A673 (cell line): ENCODE results near the gene RBM3. TPM values are rescaled to one million over a fixed set of nuclear protein-coding genes. Genes with fewer than 3 reads are reported as not detected.

Experiments used
- BruUV-seq: library from RNA; stranded (reverse); fragments of 400-500 nt; replicated peaks from 2 replicates; lab custom pipeline; 2021; lab: Mats Ljungman, UMichigan
- CTCF ChIA-PET: fragments of 300-600 bp; sonication (Branson Sonifier 250); formaldehyde crosslinking; loops from one replicate; lab custom pipeline; 2022; ENCODE audit warnings: antibody characterized with exemption; lab: Charles Lee
- POLR2A ChIA-PET: fragments of 300-600 bp; sonication (Branson Sonifier 250); formaldehyde crosslinking; loops from one replicate; lab custom pipeline; 2022; ENCODE audit warnings: antibody characterized with exemption; ENCODE audit not compliant: low non-redundant PET; lab: Charles Lee
- DNase-seq: peaks from one replicate; pipeline ENCODE4 v3.0.0-alpha.2; 2015; ENCODE audit warnings: low spot score
- H3K27ac ChIP-seq: fragments of 200-600 bp; sonication (generic); 2 replicates; pipeline ENCODE4 v1.5.1; 2016; ENCODE audit warnings: mixed run types, low read depth, mild to moderate bottlenecking, mixed read lengths, antibody characterized with exemption, low read length; ENCODE audit not compliant: poor library complexity, severe bottlenecking
- H3K27me3 ChIP-seq: fragments of 200-600 bp; sonication (generic); replicated peaks from 2 replicates; pipeline ENCODE4 v1.6.1; 2017; ENCODE audit warnings: mixed run types, low read depth, mild to moderate bottlenecking, mixed read lengths, antibody characterized with exemption, low read length; ENCODE audit not compliant: insufficient read depth, poor library complexity
- H3K36me3 ChIP-seq: fragments of 200-600 bp; sonication (generic); 2 replicates; pipeline ENCODE4 v1.6.1; 2016; ENCODE audit warnings: mixed run types, mild to moderate bottlenecking, mixed read lengths, antibody characterized with exemption, low read length; ENCODE audit not compliant: insufficient read depth, poor library complexity, severe bottlenecking
- H3K4me1 ChIP-seq: fragments of 200-600 bp; sonication (generic); 2 replicates; pipeline ENCODE4 v1.6.1; 2017; ENCODE audit warnings: mixed run types, mild to moderate bottlenecking, mixed read lengths, antibody characterized with exemption, low read length; ENCODE audit not compliant: insufficient read depth, poor library complexity, severe bottlenecking
- H3K4me3 ChIP-seq: fragments of 200-600 bp; sonication (generic); 2 replicates; pipeline ENCODE4 v1.5.1; 2016; ENCODE audit warnings: low read depth, mixed run types, mild to moderate bottlenecking, mixed read lengths, low read length; ENCODE audit not compliant: poor library complexity, severe bottlenecking
- H3K9me3 ChIP-seq: fragments of 200-600 bp; sonication (generic); 2 replicates; pipeline ENCODE4 v1.6.1; 2016; ENCODE audit warnings: mixed run types, low read depth, mild to moderate bottlenecking, mixed read lengths, antibody characterized with exemption, low read length; ENCODE audit not compliant: poor library complexity, severe bottlenecking
- EZH2 ChIP-seq: fragments of 200-600 bp; sonication (generic); IDR thresholded peaks from 2 replicates; pipeline ENCODE4 v1.6.1; 2017; ENCODE audit warnings: borderline replicate concordance, low read depth, mild to moderate bottlenecking, mixed read lengths, antibody characterized with exemption, low read length; ENCODE audit not compliant: poor library complexity, severe bottlenecking
- intact Hi-C: fragments of 100-400 bp; cut with micrococcal nuclease; formaldehyde crosslinking; loops from one replicate; pipeline ENCODE4 v1.10.0; 2022; ENCODE audit not compliant: unreplicated experiment
- total RNA-seq: library from RNA; stranded (reverse); gene quantifications from 2 replicates; pipeline ENCODE4 v1.2.3, GENCODE V29; 2021
- TF ChIP-seq, protein P1 (sequence below): fragments of 300-800, 200-600 bp; sonication (generic); conservative IDR thresholded peaks from 2 replicates; pipeline ENCODE4 v1.5.1; 2017; ENCODE audit warnings: low read depth, mild to moderate bottlenecking, antibody characterized with exemption, low read length, moderate library complexity, mixed read lengths

The RBM3 gene
- total RNA-seq, 1 experiment from 2014 or later: 259 TPM

DNA sequence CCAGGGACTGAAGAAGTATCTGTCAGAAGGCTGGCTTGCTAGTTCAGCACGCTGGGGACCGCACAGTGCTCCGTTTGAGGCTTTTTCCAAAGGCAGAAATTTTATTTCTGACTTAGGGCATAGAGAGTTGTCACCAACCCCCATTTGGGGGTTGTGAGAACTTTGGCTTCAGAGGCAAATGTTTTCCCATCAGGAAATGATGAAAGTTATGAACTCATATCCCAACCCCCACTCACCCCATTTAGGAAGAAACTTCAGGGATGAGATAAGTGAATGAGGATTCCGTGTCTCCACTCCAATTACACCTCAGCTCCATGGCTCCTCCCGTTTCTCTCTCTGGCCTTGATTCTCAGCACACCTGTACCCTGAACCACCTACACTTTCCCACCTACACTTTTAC, 18.7 kb downstream of the RBM3 start:
- POLR2A ChIA-PET: no interaction called here

DNA sequence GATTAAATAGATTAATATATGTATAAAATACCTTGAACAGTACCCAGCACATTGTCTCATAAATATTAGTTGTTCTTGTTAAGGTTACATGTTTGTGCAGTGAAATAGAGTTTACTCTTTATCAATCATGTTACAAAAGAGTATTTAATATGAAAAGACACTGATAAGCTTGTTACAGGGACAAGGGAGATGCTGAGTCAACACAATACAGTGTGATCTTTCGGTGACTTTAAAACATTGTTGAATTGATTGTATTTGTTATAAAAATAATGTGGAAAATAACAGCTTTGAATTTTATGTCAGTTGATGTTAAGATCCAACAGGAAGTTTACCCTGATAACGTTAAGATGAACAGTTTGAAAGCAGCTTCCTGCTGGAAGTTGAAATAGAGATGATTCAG, 21.6 kb downstream of the RBM3 start:
- no peaks in the 10 kb centered on the region for H3K9me3 ChIP-seq
- no peaks in the 10 kb centered on the region for H3K27me3 ChIP-seq
- no TSS peak for BruUV-seq
- DNase-seq: no peak
- TF ChIP-seq, protein P1, sequence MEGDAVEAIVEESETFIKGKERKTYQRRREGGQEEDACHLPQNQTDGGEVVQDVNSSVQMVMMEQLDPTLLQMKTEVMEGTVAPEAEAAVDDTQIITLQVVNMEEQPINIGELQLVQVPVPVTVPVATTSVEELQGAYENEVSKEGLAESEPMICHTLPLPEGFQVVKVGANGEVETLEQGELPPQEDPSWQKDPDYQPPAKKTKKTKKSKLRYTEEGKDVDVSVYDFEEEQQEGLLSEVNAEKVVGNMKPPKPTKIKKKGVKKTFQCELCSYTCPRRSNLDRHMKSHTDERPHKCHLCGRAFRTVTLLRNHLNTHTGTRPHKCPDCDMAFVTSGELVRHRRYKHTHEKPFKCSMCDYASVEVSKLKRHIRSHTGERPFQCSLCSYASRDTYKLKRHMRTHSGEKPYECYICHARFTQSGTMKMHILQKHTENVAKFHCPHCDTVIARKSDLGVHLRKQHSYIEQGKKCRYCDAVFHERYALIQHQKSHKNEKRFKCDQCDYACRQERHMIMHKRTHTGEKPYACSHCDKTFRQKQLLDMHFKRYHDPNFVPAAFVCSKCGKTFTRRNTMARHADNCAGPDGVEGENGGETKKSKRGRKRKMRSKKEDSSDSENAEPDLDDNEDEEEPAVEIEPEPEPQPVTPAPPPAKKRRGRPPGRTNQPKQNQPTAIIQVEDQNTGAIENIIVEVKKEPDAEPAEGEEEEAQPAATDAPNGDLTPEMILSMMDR: no peak
- no peak for TF ChIP-seq EZH2
- no peak overlapping the region for H3K4me3 ChIP-seq
- no peaks in the 10 kb centered on the region for H3K4me1 ChIP-seq
- POLR2A ChIA-PET: interaction anchor here (0.7 kb wide), 1 partner anchor 22 kb away, joined by 16 read pairs; no protein-coding TSS in a partner anchor
- H3K27ac ChIP-seq: no peak overlapping the region
- CTCF ChIA-PET: interaction anchor here (0.7 kb wide), 1 partner anchor 102 kb away, joined by 4 read pairs; no protein-coding TSS in a partner anchor
- intact Hi-C loops: loop anchor here (5.0 kb wide), 1 partner anchor 321 kb away; the partner anchor contains the start of gene PIM2
- H3K36me3 ChIP-seq: peaks cover 18% of the 10 kb centered on the region

More for the DNA sequence above, 18.7 kb downstream of the RBM3 start:
- H3K4me3 ChIP-seq: no peak overlapping the region
- TF ChIP-seq EZH2: no peak
- TF ChIP-seq, protein P1: no peak
- CTCF ChIA-PET: no interaction called here
- intact Hi-C loops: no loop called here
- H3K9me3 ChIP-seq: no peaks in the 10 kb centered on the region
- no peak overlapping the region for H3K27ac ChIP-seq
- H3K36me3 ChIP-seq: no peaks in the 10 kb centered on the region
- H3K27me3 ChIP-seq: no peaks in the 10 kb centered on the region
- no TSS peak for BruUV-seq
- DNase-seq: no peak
- H3K4me1 ChIP-seq: no peaks in the 10 kb centered on the region

DNA sequence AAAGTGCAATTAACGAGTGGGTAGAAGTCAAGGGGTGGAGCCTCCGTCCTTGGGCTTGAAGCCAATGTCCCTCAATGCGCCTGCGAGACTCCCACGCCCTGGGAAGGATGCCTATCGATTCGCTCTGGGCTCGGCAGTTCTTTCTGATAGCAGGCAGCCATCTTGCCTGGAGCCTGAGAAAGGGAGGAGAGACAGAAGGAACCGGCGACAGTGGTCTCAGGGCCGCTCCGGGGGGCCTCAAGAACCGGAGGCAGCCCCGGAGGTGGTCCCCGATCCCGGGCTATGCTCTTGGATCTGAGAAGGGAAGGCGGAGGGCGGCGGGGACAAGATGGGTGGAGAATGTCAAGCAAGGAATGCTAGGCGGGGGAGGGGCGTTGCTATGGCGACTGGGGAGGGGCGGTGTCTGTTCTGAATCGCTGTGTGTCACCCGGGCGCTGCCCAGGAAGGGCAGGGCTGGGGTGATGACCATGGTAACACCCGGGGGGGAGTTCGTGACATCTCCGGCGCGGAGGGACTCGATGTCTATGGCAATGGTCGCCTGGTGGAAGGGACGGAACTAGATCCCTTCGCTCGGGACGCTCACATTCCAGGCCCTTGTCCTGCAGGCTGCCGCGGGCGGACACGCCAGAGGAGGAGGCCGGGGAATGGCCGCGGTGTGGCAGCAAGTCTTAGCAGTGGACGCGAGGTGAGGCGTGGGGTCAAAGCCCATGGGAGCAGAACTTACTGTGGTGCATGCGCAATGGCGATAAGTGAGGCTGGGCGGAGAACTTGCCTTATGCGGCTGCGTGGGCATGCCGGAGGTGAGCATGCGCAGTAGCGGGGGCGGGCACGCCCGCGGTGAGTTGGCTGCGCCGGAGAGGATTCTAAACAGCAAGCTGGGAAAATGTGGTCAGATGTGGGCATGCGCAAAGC, 23.3 kb downstream of the RBM3 start, which contains the start of gene WDR13:
WDR13 (plus strand) TSS at position 140 of the 912 bp plus-strand sequence; CDS start at position 645, 505 bp downstream.
- ChIA-PET CTCF (interaction anchor here (0.7 kb wide), 1 partner anchor 314 kb away, joined by 4 read pairs; the partner anchor contains the start of gene SLC35A2), POLR2A (interaction anchor here (0.5 to 0.7 kb wide), 2 partner anchors 70 to 73 kb away, joined by 6 to 8 read pairs; no protein-coding TSS in a partner anchor)
- BruUV-seq: TSS peak; percentile 41
- Histone ChIP-seq H3K9me3 (no peaks in the 10 kb centered on the region), H3K27me3 (no peaks in the 10 kb centered on the region), H3K36me3 (peaks cover 18% of the 10 kb centered on the region), H3K4me1 (no peaks in the 10 kb centered on the region), H3K27ac (peak within 1 kb of the TSS; percentile 96), H3K4me3 (peak within 1 kb of the TSS; percentile 69)
- intact Hi-C loops: loop anchor here (5.0 kb wide), 1 partner anchor 320 kb away; the partner anchor contains the start of gene PIM2
- TF ChIP-seq, protein P1: no peak
- TF ChIP-seq EZH2: no peak
- DNase-seq: peak; percentile 94
